C4-2B (cell line): Measurements from ENCODE around the gene TMPRSS11E.

Experiments
- H3K27ac ChIP-seq: fragments of 450-650 bp; 2 replicates; pipeline ENCODE4 v1.5.1; 2017
- CTCF ChIP-seq: fragments of 450-650 bp; conservative IDR thresholded peaks from 2 replicates; pipeline ENCODE4 v1.5.1; 2017; ENCODE audit warnings: mild to moderate bottlenecking
- ZFX ChIP-seq: fragments of 450-650 bp; IDR thresholded peaks from 2 replicates; pipeline ENCODE4 v1.6.1; 2017

Gene TMPRSS11E

GRCh38 chr4:68434836-68435235, 12.4 kb upstream of the TMPRSS11E start:
- no peak overlapping the region for H3K27ac ChIP-seq
- TF ChIP-seq ZFX (no peak), CTCF (no peak)

GRCh38 chr4:68445111-68445510, 2.2 kb upstream of the TMPRSS11E start:
- no peak overlapping the region for H3K27ac ChIP-seq
- TF ChIP-seq ZFX (no peak), CTCF (no peak)

- no peak overlapping the region for H3K27ac ChIP-seq
- TF ChIP-seq CTCF (no peak), ZFX (no peak)
Observed at GRCh38 chr4:68451246-68452211, 4.3 kb downstream of the TMPRSS11E start.

GRCh38 chr4:68460085-68460484, 12.8 kb downstream of the TMPRSS11E start:
- TF ChIP-seq ZFX (no peak), CTCF (no peak)
- no peak overlapping the region for H3K27ac ChIP-seq

GRCh38 chr4:68461790-68462189, 14.5 kb downstream of the TMPRSS11E start:
- no peak overlapping the region for H3K27ac ChIP-seq
- TF ChIP-seq ZFX (no peak), CTCF (no peak)

GRCh38 chr4:68462691-68463090, 15.4 kb downstream of the TMPRSS11E start:
- TF ChIP-seq ZFX (no peak), CTCF (no peak)
- no peak overlapping the region for H3K27ac ChIP-seq

- H3K27ac ChIP-seq, result no peak overlapping the region; the same call in 1 of the 2 replicates
- TF ChIP-seq ZFX, result no peak
- TF ChIP-seq CTCF, result no peak
Observed at GRCh38 chr4:68463796-68464195, 16.5 kb downstream of the TMPRSS11E start.
